HepG2 (cell line): ENCODE data around the gene SMAD7. TPM values are rescaled to one million over a fixed set of nuclear protein-coding genes. Genes with fewer than 3 reads are reported as not detected.

ENCODE experiments used
- AGO2 ChIP-seq: fragments of 200-400 bp; formaldehyde crosslinking; optimal IDR thresholded peaks from 2 replicates; pipeline ENCODE3; 2017; ENCODE audit warnings: mild to moderate bottlenecking, low read depth, low read length, moderate library complexity
- CBX2 ChIP-seq, 2 experiments: fragments of 200-600 bp in 1 of 2; sonication (generic); formaldehyde crosslinking in 1 of 2; IDR thresholded peaks; 2 replicates each; pipeline versions ENCODE4 v1.7.0 to v1.8.1; 2018 to 2022; ENCODE audit warnings: low read depth in 2 of 2, low read length in 1 of 2, mild to moderate bottlenecking in 1 of 2, missing genetic modification reagents in 1 of 2
- GATA4 ChIP-seq: sonication (generic); IDR thresholded peaks from 2 replicates; pipeline ENCODE4 v1.6.1; 2016; ENCODE audit warnings: antibody characterized with exemption, low read depth, borderline replicate concordance
- KAT8 ChIP-seq: IDR thresholded peaks from 2 replicates; pipeline ENCODE4 v1.6.1; 2016; ENCODE audit warnings: missing genetic modification reagents, missing compliant biosample characterization
- KLF6 ChIP-seq: IDR thresholded peaks from 2 replicates; pipeline ENCODE4 v1.8.0; 2016; ENCODE audit warnings: missing biosample characterization, missing genetic modification reagents
- MAZ ChIP-seq, 2 experiments: sonication (generic) in 1 of 2; formaldehyde crosslinking in 1 of 2; IDR thresholded peaks; 2 replicates each; pipeline versions ENCODE4 v1.5.0 to v1.6.1; 2012 to 2020; ENCODE audit warnings: low read depth in 2 of 2, mild to moderate bottlenecking in 2 of 2, borderline replicate concordance in 1 of 2, improper control_type of control experiment in 1 of 2, low read length in 1 of 2, missing genetic modification reagents in 1 of 2, moderate library complexity in 1 of 2
- MZF1 ChIP-seq: sonication (generic); formaldehyde crosslinking; IDR thresholded peaks from 2 replicates; pipeline ENCODE4 v1.8.1; 2023; ENCODE audit warnings: mild to moderate bottlenecking, missing genetic modification reagents, borderline replicate concordance
- NFATC3 ChIP-seq: sonication (generic); formaldehyde crosslinking; IDR thresholded peaks from 2 replicates; pipeline ENCODE4 v1.5.1; 2020; ENCODE audit warnings: mild to moderate bottlenecking, missing genetic modification reagents
- POLR2G ChIP-seq: fragments of 200-400 bp; formaldehyde crosslinking; IDR thresholded peaks from 2 replicates; pipeline ENCODE4 v1.6.1; 2018; ENCODE audit warnings: mild to moderate bottlenecking, low read depth, low read length, moderate library complexity
- RARG ChIP-seq: sonication (generic); formaldehyde crosslinking; IDR thresholded peaks from 2 replicates; pipeline ENCODE4 v1.4.0; 2020; ENCODE audit warnings: low read depth, mild to moderate bottlenecking, missing genetic modification reagents
- SAP130 ChIP-seq: IDR thresholded peaks from 2 replicates; pipeline ENCODE4 v1.6.1; 2016; ENCODE audit warnings: low read depth
- SNAI1 ChIP-seq: sonication (generic); formaldehyde crosslinking; IDR thresholded peaks from 2 replicates; pipeline ENCODE4 v1.5.0; 2020; ENCODE audit warnings: mild to moderate bottlenecking, missing genetic modification reagents, borderline replicate concordance
- SRF ChIP-seq: IDR thresholded peaks from 2 replicates; pipeline ENCODE4 v1.6.1; 2011; ENCODE audit warnings: mild to moderate bottlenecking, low read depth, low read length, moderate library complexity
- SYNCRIP ChIP-seq: fragments of 200-400 bp; formaldehyde crosslinking; IDR thresholded peaks from 2 replicates; pipeline ENCODE4 v1.6.1; 2018; ENCODE audit warnings: mild to moderate bottlenecking, low read depth, low read length; ENCODE audit not compliant: insufficient read depth
- TOE1 ChIP-seq: sonication (generic); formaldehyde crosslinking; IDR thresholded peaks from 2 replicates; pipeline ENCODE4 v1.4.0; 2020; ENCODE audit warnings: mild to moderate bottlenecking, missing genetic modification reagents
- ZFP37 ChIP-seq: sonication (generic); formaldehyde crosslinking; IDR thresholded peaks from 2 replicates; pipeline ENCODE4 v1.4.0; 2020; ENCODE audit warnings: missing genetic modification reagents, borderline replicate concordance
- ZKSCAN1 ChIP-seq: fragments of 150-350 bp; IDR thresholded peaks from 2 replicates; pipeline ENCODE4 v1.6.1; 2014; ENCODE audit warnings: low read length
- ZNF24 ChIP-seq: fragments of 450-650 bp; IDR thresholded peaks from 2 replicates; pipeline ENCODE4 v1.6.1; 2017; ENCODE audit warnings: antibody characterized with exemption, mild to moderate bottlenecking
- ZNF605 ChIP-seq: sonication (generic); formaldehyde crosslinking; IDR thresholded peaks from 2 replicates; pipeline ENCODE4 v1.8.0; 2022; ENCODE audit warnings: mild to moderate bottlenecking, missing genetic modification reagents
- ZNF720 ChIP-seq: sonication (generic); formaldehyde crosslinking; IDR thresholded peaks from 2 replicates; pipeline ENCODE4 v1.4.0; 2020; ENCODE audit warnings: missing genetic modification reagents
- ZNF749 ChIP-seq: sonication (generic); formaldehyde crosslinking; IDR thresholded peaks from 2 replicates; pipeline ENCODE4 v1.8.0; 2022; ENCODE audit warnings: mild to moderate bottlenecking, missing genetic modification reagents, moderate library complexity, borderline replicate concordance
- polyA plus RNA-seq, 8 experiments: library from polyadenylated mRNA; depleted of rRNA in 3 of 8; stranded (reverse) in 7 of 8; unstranded in 1 of 8; fragments of >200 nt; fragmentation: Illumina TruSeq in 4 of 8; extraction: Trizol in 4 of 8; gene quantifications; 2 replicates each; pipeline versions ENCODE4 v1.2.1 to v1.2.3, GENCODE V29; 2011 to 2016; ENCODE audit warnings: low read depth in 4 of 8, missing spikeins in 1 of 8, mixed read lengths in 1 of 8; ENCODE audit not compliant: insufficient read depth in 1 of 8
- total RNA-seq, 5 experiments: library from RNA; depleted of rRNA; stranded (reverse); fragments of >200 nt; fragmentation: Illumina TruSeq; extraction: Trizol; gene quantifications; 2 replicates each; pipeline ENCODE4 v1.2.3, GENCODE V29; 2016; ENCODE audit warnings: low read depth in 1 of 5
- TF ChIP-seq, protein P1 (sequence below): sonication (generic); formaldehyde crosslinking; IDR thresholded peaks from 2 replicates; pipeline ENCODE4 v1.8.0; 2022; ENCODE audit warnings: mild to moderate bottlenecking, missing genetic modification reagents, moderate library complexity
- TF ChIP-seq, protein P2 (sequence below): sonication (generic); formaldehyde crosslinking; IDR thresholded peaks from 2 replicates; pipeline ENCODE4 v1.4.0; 2020; ENCODE audit warnings: low read depth, mild to moderate bottlenecking, missing genetic modification reagents
- TF ChIP-seq, protein P3 (sequence below): sonication (generic); formaldehyde crosslinking; IDR thresholded peaks from 2 replicates; pipeline ENCODE4 v1.5.1; 2020; ENCODE audit warnings: mild to moderate bottlenecking, moderate library complexity, missing genetic modification reagents
- TF ChIP-seq, protein P4 (sequence below): sonication (generic); formaldehyde crosslinking; IDR thresholded peaks from 2 replicates; pipeline ENCODE4 v1.4.0; 2020; ENCODE audit warnings: missing genetic modification reagents, low read depth, mild to moderate bottlenecking, borderline replicate concordance

SMAD7 gene
- total and polyA plus RNA-seq, 2 of the 13 experiments (the other 11 are each of a cell fraction or from before 2014, with no cell fraction given): 17.4 to 24.7 TPM

DNA sequence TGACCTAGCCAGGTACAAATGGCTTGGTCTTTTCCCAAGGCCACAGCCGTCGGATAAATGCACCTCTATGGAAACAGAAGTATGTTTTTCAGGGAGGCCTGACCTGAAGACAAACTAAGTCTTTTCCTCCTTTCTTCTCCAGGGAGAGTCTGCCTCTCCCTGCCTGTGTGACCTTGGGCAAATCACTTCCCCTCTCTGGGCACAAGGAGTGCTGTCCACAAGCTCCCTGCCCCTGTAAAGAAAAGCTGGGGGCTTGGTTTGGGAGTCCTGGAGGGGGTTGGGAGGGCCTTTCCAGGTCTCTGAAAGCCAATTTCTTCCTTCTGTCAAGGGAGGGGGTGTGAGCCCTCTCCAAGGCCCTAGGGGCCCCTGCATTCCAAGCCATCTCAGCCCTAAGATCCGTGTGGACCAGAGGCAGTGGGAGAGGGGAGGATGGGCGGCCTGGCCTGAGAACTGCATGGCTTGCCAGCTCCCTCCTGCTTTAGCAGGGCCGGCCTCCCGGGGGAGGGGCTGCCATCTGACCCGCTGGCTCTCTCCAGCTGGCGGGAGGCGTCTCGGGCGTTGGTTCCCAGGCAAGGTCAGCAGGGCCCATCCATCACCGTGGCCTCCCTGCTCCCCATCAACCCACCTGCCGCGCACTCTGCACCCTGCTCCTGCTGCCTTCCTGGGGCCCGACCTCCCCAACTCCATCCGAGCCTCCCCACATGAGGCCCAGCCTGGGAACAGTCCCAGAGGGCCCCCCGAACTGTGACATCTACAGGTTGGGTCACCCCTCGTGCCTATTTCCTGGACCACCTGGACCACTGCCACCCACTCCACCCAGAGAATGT, 61.4 kb downstream of the SMAD7 start (continued):
- TF ChIP-seq ZFP37 (CRISPR knock-in tag): no peak
- no peak for TF ChIP-seq SYNCRIP
- no peak for TF ChIP-seq TOE1
- no peak for TF ChIP-seq GATA4
- TF ChIP-seq MAZ (IDR thresholded peaks at IDR 0.05; ENCODE audit: borderline replicate concordance, low read depth, low read length): no peak
- TF ChIP-seq MAZ (CRISPR knock-in tag; IDR thresholded peaks at IDR 0.05; ENCODE audit: low read depth): no peak
- TF ChIP-seq, protein P1, sequence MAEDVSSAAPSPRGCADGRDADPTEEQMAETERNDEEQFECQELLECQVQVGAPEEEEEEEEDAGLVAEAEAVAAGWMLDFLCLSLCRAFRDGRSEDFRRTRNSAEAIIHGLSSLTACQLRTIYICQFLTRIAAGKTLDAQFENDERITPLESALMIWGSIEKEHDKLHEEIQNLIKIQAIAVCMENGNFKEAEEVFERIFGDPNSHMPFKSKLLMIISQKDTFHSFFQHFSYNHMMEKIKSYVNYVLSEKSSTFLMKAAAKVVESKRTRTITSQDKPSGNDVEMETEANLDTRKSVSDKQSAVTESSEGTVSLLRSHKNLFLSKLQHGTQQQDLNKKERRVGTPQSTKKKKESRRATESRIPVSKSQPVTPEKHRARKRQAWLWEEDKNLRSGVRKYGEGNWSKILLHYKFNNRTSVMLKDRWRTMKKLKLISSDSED (CRISPR knock-in tag): no peak
- TF ChIP-seq ZNF720 (CRISPR knock-in tag): no peak
- TF ChIP-seq KAT8 (CRISPR knock-in tag): no peak
- TF ChIP-seq NFATC3: no peak
- no peak for TF ChIP-seq KLF6
- no peak for TF ChIP-seq ZNF749
- TF ChIP-seq, protein P2, sequence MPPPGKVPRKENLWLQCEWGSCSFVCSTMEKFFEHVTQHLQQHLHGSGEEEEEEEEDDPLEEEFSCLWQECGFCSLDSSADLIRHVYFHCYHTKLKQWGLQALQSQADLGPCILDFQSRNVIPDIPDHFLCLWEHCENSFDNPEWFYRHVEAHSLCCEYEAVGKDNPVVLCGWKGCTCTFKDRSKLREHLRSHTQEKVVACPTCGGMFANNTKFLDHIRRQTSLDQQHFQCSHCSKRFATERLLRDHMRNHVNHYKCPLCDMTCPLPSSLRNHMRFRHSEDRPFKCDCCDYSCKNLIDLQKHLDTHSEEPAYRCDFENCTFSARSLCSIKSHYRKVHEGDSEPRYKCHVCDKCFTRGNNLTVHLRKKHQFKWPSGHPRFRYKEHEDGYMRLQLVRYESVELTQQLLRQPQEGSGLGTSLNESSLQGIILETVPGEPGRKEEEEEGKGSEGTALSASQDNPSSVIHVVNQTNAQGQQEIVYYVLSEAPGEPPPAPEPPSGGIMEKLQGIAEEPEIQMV (CRISPR knock-in tag): no peak
- TF ChIP-seq RARG (CRISPR knock-in tag): no peak
- TF ChIP-seq SRF: no peak
- TF ChIP-seq, protein P3, sequence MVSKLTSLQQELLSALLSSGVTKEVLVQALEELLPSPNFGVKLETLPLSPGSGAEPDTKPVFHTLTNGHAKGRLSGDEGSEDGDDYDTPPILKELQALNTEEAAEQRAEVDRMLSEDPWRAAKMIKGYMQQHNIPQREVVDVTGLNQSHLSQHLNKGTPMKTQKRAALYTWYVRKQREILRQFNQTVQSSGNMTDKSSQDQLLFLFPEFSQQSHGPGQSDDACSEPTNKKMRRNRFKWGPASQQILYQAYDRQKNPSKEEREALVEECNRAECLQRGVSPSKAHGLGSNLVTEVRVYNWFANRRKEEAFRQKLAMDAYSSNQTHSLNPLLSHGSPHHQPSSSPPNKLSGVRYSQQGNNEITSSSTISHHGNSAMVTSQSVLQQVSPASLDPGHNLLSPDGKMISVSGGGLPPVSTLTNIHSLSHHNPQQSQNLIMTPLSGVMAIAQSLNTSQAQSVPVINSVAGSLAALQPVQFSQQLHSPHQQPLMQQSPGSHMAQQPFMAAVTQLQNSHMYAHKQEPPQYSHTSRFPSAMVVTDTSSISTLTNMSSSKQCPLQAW (CRISPR knock-in tag): no peak
- TF ChIP-seq AGO2: no peak
- no peak for TF ChIP-seq SNAI1 (CRISPR knock-in tag)
- TF ChIP-seq ZKSCAN1: no peak
- TF ChIP-seq CBX2 (IDR thresholded peaks at IDR 0.05; ENCODE audit: low read depth, low read length): no peak
- no peak for TF ChIP-seq CBX2 (CRISPR knock-in tag; IDR thresholded peaks at IDR 0.05; ENCODE audit: low read depth)
- TF ChIP-seq, protein P4, sequence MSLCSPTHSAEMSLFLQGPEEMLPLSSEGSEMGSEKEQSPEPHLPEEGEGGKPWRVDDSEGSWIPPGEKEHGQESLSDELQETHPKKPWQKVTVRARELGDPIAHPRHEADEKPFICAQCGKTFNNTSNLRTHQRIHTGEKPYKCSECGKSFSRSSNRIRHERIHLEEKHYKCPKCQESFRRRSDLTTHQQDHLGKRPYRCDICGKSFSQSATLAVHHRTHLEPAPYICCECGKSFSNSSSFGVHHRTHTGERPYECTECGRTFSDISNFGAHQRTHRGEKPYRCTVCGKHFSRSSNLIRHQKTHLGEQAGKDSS: no peak
- TF ChIP-seq ZNF605 (CRISPR knock-in tag): no peak
- no peak for TF ChIP-seq POLR2G
- no peak for TF ChIP-seq MZF1 (CRISPR knock-in tag)
- no peak for TF ChIP-seq ZNF24
- TF ChIP-seq SAP130 (CRISPR knock-in tag): peak; percentile 42; the same call in 1 of the 2 replicates
